ENCODE results near the gene CTBS.

DNA sequence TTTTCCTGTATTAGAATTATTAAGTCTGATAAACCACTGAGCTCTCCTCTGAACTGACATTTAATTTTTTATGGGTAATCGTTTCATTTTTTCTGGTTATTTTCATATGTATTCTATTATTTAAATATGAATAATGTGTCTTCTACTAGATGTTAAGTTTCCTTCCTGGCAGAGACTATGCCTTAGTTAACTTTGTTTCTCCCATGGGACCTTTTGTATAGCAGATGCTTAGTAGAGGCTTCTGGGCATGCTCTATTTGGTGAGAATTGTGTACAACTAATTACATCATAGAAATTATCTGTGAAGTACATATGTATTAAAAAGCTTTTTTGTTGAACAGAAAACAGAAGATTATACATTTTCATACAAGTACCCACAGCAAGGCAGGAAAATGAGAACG lies 23.4 kb downstream of the CTBS start:
- TF ChIP-seq, protein P1, sequence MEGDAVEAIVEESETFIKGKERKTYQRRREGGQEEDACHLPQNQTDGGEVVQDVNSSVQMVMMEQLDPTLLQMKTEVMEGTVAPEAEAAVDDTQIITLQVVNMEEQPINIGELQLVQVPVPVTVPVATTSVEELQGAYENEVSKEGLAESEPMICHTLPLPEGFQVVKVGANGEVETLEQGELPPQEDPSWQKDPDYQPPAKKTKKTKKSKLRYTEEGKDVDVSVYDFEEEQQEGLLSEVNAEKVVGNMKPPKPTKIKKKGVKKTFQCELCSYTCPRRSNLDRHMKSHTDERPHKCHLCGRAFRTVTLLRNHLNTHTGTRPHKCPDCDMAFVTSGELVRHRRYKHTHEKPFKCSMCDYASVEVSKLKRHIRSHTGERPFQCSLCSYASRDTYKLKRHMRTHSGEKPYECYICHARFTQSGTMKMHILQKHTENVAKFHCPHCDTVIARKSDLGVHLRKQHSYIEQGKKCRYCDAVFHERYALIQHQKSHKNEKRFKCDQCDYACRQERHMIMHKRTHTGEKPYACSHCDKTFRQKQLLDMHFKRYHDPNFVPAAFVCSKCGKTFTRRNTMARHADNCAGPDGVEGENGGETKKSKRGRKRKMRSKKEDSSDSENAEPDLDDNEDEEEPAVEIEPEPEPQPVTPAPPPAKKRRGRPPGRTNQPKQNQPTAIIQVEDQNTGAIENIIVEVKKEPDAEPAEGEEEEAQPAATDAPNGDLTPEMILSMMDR (conservative IDR thresholded peaks at IDR 0.05; ENCODE audit: low read depth in 2 of 2) = no peak
- TF ChIP-seq POLR2AphosphoS5 (IDR thresholded peaks at IDR 0.05; ENCODE audit: low read depth) (no peak), JUNB (IDR thresholded peaks at IDR 0.05; ENCODE audit: unreplicated experiment) (no peak), CREB1 (CRISPR knock-in tag; IDR thresholded peaks at IDR 0.05; ENCODE audit: low read depth) (no peak), EZH2 (IDR thresholded peaks at IDR 0.05; ENCODE audit: low read depth, unreplicated experiment) (no peak), ZNF331 (CRISPR knock-in tag; IDR thresholded peaks at IDR 0.05; ENCODE audit: low read depth) (no peak), EZH2phosphoT487 (IDR thresholded peaks at IDR 0.05; ENCODE audit: unreplicated experiment) (no peak), STAT1 (IDR thresholded peaks at IDR 0.05; ENCODE audit: unreplicated experiment) (no peak), ZNF114 (CRISPR knock-in tag; IDR thresholded peaks at IDR 0.05) (no peak), NANOG (IDR thresholded peaks at IDR 0.05; ENCODE audit: borderline replicate concordance) (no peak)
- TF ChIP-seq, protein P2, sequence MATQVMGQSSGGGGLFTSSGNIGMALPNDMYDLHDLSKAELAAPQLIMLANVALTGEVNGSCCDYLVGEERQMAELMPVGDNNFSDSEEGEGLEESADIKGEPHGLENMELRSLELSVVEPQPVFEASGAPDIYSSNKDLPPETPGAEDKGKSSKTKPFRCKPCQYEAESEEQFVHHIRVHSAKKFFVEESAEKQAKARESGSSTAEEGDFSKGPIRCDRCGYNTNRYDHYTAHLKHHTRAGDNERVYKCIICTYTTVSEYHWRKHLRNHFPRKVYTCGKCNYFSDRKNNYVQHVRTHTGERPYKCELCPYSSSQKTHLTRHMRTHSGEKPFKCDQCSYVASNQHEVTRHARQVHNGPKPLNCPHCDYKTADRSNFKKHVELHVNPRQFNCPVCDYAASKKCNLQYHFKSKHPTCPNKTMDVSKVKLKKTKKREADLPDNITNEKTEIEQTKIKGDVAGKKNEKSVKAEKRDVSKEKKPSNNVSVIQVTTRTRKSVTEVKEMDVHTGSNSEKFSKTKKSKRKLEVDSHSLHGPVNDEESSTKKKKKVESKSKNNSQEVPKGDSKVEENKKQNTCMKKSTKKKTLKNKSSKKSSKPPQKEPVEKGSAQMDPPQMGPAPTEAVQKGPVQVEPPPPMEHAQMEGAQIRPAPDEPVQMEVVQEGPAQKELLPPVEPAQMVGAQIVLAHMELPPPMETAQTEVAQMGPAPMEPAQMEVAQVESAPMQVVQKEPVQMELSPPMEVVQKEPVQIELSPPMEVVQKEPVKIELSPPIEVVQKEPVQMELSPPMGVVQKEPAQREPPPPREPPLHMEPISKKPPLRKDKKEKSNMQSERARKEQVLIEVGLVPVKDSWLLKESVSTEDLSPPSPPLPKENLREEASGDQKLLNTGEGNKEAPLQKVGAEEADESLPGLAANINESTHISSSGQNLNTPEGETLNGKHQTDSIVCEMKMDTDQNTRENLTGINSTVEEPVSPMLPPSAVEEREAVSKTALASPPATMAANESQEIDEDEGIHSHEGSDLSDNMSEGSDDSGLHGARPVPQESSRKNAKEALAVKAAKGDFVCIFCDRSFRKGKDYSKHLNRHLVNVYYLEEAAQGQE (IDR thresholded peaks at IDR 0.05; ENCODE audit: unreplicated experiment) = no peak
- TF ChIP-seq, protein P3, sequence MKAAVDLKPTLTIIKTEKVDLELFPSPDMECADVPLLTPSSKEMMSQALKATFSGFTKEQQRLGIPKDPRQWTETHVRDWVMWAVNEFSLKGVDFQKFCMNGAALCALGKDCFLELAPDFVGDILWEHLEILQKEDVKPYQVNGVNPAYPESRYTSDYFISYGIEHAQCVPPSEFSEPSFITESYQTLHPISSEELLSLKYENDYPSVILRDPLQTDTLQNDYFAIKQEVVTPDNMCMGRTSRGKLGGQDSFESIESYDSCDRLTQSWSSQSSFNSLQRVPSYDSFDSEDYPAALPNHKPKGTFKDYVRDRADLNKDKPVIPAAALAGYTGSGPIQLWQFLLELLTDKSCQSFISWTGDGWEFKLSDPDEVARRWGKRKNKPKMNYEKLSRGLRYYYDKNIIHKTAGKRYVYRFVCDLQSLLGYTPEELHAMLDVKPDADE (IDR thresholded peaks at IDR 0.05) = no peak
- TF ChIP-seq, protein P4, sequence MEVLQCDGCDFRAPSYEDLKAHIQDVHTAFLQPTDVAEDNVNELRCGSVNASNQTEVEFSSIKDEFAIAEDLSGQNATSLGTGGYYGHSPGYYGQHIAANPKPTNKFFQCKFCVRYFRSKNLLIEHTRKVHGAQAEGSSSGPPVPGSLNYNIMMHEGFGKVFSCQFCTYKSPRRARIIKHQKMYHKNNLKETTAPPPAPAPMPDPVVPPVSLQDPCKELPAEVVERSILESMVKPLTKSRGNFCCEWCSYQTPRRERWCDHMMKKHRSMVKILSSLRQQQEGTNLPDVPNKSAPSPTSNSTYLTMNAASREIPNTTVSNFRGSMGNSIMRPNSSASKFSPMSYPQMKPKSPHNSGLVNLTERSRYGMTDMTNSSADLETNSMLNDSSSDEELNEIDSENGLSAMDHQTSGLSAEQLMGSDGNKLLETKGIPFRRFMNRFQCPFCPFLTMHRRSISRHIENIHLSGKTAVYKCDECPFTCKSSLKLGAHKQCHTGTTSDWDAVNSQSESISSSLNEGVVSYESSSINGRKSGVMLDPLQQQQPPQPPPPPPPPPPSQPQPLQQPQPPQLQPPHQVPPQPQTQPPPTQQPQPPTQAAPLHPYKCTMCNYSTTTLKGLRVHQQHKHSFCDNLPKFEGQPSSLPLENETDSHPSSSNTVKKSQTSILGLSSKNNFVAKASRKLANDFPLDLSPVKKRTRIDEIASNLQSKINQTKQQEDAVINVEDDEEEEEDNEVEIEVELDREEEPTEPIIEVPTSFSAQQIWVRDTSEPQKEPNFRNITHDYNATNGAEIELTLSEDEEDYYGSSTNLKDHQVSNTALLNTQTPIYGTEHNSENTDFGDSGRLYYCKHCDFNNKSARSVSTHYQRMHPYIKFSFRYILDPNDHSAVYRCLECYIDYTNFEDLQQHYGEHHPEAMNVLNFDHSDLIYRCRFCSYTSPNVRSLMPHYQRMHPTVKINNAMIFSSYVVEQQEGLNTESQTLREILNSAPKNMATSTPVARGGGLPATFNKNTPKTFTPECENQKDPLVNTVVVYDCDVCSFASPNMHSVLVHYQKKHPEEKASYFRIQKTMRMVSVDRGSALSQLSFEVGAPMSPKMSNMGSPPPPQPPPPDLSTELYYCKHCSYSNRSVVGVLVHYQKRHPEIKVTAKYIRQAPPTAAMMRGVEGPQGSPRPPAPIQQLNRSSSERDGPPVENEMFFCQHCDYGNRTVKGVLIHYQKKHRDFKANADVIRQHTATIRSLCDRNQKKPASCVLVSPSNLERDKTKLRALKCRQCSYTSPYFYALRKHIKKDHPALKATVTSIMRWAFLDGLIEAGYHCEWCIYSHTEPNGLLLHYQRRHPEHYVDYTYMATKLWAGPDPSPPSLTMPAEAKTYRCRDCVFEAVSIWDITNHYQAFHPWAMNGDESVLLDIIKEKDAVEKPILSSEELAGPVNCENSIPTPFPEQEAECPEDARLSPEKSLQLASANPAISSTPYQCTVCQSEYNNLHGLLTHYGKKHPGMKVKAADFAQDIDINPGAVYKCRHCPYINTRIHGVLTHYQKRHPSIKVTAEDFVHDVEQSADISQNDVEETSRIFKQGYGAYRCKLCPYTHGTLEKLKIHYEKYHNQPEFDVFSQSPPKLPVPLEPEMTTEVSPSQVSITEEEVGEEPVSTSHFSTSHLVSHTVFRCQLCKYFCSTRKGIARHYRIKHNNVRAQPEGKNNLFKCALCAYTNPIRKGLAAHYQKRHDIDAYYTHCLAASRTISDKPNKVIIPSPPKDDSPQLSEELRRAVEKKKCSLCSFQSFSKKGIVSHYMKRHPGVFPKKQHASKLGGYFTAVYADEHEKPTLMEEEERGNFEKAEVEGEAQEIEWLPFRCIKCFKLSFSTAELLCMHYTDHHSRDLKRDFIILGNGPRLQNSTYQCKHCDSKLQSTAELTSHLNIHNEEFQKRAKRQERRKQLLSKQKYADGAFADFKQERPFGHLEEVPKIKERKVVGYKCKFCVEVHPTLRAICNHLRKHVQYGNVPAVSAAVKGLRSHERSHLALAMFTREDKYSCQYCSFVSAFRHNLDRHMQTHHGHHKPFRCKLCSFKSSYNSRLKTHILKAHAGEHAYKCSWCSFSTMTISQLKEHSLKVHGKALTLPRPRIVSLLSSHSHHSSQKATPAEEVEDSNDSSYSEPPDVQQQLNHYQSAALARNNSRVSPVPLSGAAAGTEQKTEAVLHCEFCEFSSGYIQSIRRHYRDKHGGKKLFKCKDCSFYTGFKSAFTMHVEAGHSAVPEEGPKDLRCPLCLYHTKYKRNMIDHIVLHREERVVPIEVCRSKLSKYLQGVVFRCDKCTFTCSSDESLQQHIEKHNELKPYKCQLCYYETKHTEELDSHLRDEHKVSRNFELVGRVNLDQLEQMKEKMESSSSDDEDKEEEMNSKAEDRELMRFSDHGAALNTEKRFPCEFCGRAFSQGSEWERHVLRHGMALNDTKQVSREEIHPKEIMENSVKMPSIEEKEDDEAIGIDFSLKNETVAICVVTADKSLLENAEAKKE (CRISPR knock-in tag; IDR thresholded peaks at IDR 0.05) = no peak

Data from GM23338 (cell line).